CD14-positive monocyte (primary cell): ENCODE measurements around the gene SOCS4. TPM values are rescaled to one million over a fixed set of nuclear protein-coding genes. Genes with fewer than 3 reads are reported as not detected.
A peak's percentile ranks its signal among the peaks of the same experiment; 100 is the strongest.

Source experiments
- DNase-seq, 3 donors: peaks; one replicate each; pipeline ENCODE4 v3.0.0-alpha.2; 2011 to 2022
- H2AFZ ChIP-seq: 2 replicates; pipeline ENCODE4 v1.6.0; 2012; ENCODE audit warnings: mild to moderate bottlenecking, low read depth, low read length, inconsistent platforms; ENCODE audit not compliant: insufficient read depth, poor library complexity, severe bottlenecking
- H3K27ac ChIP-seq, 2 donors: 1 replicate in 1 of 2; 2 replicates in 1 of 2; pipeline ENCODE4 v1.5.1; 2012 to 2013; ENCODE audit warnings: low read length in 2 of 2, control low read depth in 1 of 2, inconsistent platforms in 1 of 2, low read depth in 1 of 2, mild to moderate bottlenecking in 1 of 2
- H3K27me3 ChIP-seq, 2 donors: one replicate each; pipeline versions ENCODE4 v1.6.0 to v1.6.1; 2011 to 2013; ENCODE audit warnings: low read length in 2 of 2; ENCODE audit not compliant: control insufficient read depth in 2 of 2, insufficient read depth in 2 of 2
- H3K36me3 ChIP-seq, 2 donors: replicated peaks in 1 of 2; 1 replicate in 1 of 2; 2 replicates in 1 of 2; pipeline versions ENCODE4 v1.5.1 to v1.6.1; 2012 to 2013; ENCODE audit warnings: low read length in 2 of 2, control low read depth in 1 of 2, inconsistent platforms in 1 of 2, mild to moderate bottlenecking in 1 of 2; ENCODE audit not compliant: insufficient read depth in 2 of 2, control insufficient read depth in 1 of 2
- H3K4me1 ChIP-seq, 2 donors: 1 replicate in 1 of 2; 2 replicates in 1 of 2; pipeline versions ENCODE4 v1.5.1 to v1.6.1; 2012 to 2013; ENCODE audit warnings: low read length in 2 of 2, control low read depth in 1 of 2, inconsistent platforms in 1 of 2, mild to moderate bottlenecking in 1 of 2, moderate library complexity in 1 of 2; ENCODE audit not compliant: insufficient read depth in 2 of 2, control insufficient read depth in 1 of 2
- H3K4me2 ChIP-seq: replicated peaks from 2 replicates; pipeline ENCODE3; 2012; ENCODE audit warnings: low read length, moderate library complexity, mild to moderate bottlenecking; ENCODE audit not compliant: poor library complexity, severe bottlenecking; ENCODE audit errors: extremely low read depth
- H3K4me3 ChIP-seq, 3 experiments: fragments of 200-600 bp in 1 of 3; sonication (generic) in 1 of 3; replicated peaks in 1 of 3; 1 replicate in 2 of 3; 2 replicates in 1 of 3; pipeline ENCODE4 v1.5.1; 2011 to 2013; ENCODE audit warnings: low read length in 3 of 3, mild to moderate bottlenecking in 3 of 3, control low read depth in 2 of 3, low read depth in 2 of 3, inconsistent platforms in 1 of 3, moderate library complexity in 1 of 3
- H3K79me2 ChIP-seq: 2 replicates; pipeline ENCODE4 v1.6.0; 2012; ENCODE audit warnings: mild to moderate bottlenecking, control low read depth, inconsistent platforms, low read length, moderate library complexity; ENCODE audit not compliant: insufficient read depth
- H3K9ac ChIP-seq: 2 replicates; pipeline ENCODE4 v1.6.0; 2017; ENCODE audit warnings: low read length, mild to moderate bottlenecking; ENCODE audit not compliant: insufficient read depth, poor library complexity, severe bottlenecking
- H3K9me3 ChIP-seq, 2 donors: replicated peaks in 1 of 2; 1 replicate in 1 of 2; 2 replicates in 1 of 2; pipeline versions ENCODE4 v1.5.1 to v1.6.1; 2012 to 2013; ENCODE audit warnings: low read length in 2 of 2, control low read depth in 1 of 2; ENCODE audit not compliant: control insufficient read depth in 1 of 2, insufficient read depth in 1 of 2
- H4K20me1 ChIP-seq: 2 replicates; pipeline ENCODE4 v1.6.0; 2012; ENCODE audit warnings: mild to moderate bottlenecking, low read length, control low read depth, moderate library complexity; ENCODE audit not compliant: insufficient read depth
- H3K27ac Mint-ChIP-seq, 7 donors: one replicate each; pipeline ENCODE4 v1.8.0; 2020; ENCODE audit warnings: mild to moderate bottlenecking in 7 of 7, mixed read lengths in 7 of 7, moderate library complexity in 6 of 7, inconsistent platforms in 2 of 7
- H3K27me3 Mint-ChIP-seq, 3 donors: one replicate each; pipeline ENCODE4 v1.8.0; 2021 to 2022; ENCODE audit warnings: low read depth in 3 of 3, mild to moderate bottlenecking in 3 of 3, mixed read lengths in 3 of 3, moderate library complexity in 3 of 3, inconsistent platforms in 1 of 3
- H3K36me3 Mint-ChIP-seq, 2 donors: one replicate each; pipeline ENCODE4 v1.8.0; 2020; ENCODE audit warnings: mixed read lengths in 2 of 2, inconsistent platforms in 1 of 2, mild to moderate bottlenecking in 1 of 2
- H3K4me1 Mint-ChIP-seq: one replicate; pipeline ENCODE4 v1.8.0; 2020; ENCODE audit warnings: mild to moderate bottlenecking, mixed read lengths
- H3K4me3 Mint-ChIP-seq, 2 donors: one replicate each; pipeline ENCODE4 v1.8.0; 2020; ENCODE audit warnings: mild to moderate bottlenecking in 2 of 2, mixed read lengths in 2 of 2, moderate library complexity in 1 of 2
- H3K9me3 Mint-ChIP-seq, 7 donors: one replicate each; pipeline ENCODE4 v1.8.0; 2020 to 2022; ENCODE audit warnings: mixed read lengths in 7 of 7, mild to moderate bottlenecking in 6 of 7, moderate library complexity in 6 of 7, inconsistent platforms in 2 of 7
- CTCF ChIP-seq: fragments of 200-600 bp; IDR thresholded peaks from one replicate; pipeline ENCODE4 v1.8.0; 2022; ENCODE audit warnings: antibody characterized with exemption, mild to moderate bottlenecking
- WGBS: methylation state at CpG from one replicate; pipeline ENCODE4 v1.1.5; 2013; ENCODE audit warnings: missing lambda C conversion rate; ENCODE audit not compliant: insufficient coverage; 5-methylcytosine and 5-hydroxymethylcytosine counted together
- intact Hi-C, 2 donors: fragments of 100-400 bp; cut with micrococcal nuclease; formaldehyde crosslinking; loops; one replicate each; pipeline versions ENCODE4 v1.15.0 to v1.15.1; 2023
- polyA plus RNA-seq, 3 donors: library from polyadenylated mRNA; depleted of rRNA in 1 of 3; unstranded in 2 of 3; stranded (reverse) in 1 of 3; fragments of 300-500 nt in 2 of 3; fragments of >200 nt in 1 of 3; fragmentation: Illumina TruSeq in 2 of 3; gene quantifications; 1 replicate in 2 of 3; 2 replicates in 1 of 3; pipeline ENCODE4 v1.2.3, GENCODE V29; 2012 to 2021

SOCS4 gene
- polyA plus RNA-seq, 3 donors = 2.5 to 5.0 (median 3.0) TPM

GRCh38 chr14:55073856-55074255, 46.8 kb downstream of the SOCS4 start:
- no peak for TF ChIP-seq CTCF
- Histone ChIP-seq H3K27me3 (peaks cover 0 to 6% of the 10 kb centered on the region in 2 donors), H2AFZ (no peak overlapping the region), H3K9me3 (no peaks in the 10 kb centered on the region), H3K27ac (no peak overlapping the region), H4K20me1 (no peaks in the 10 kb centered on the region), H3K4me2 (no peak overlapping the region), H3K4me1 (peaks cover 4% of the 10 kb centered on the region in 2 donors), H3K9ac (no peak overlapping the region), H3K4me3 (no peak overlapping the region), H3K79me2 (no peaks in the 10 kb centered on the region), H3K36me3 (no peaks in the 10 kb centered on the region)
- H3K4me3 Mint-ChIP-seq = no peak overlapping the region
- peaks cover 0 to 2% of the 10 kb centered on the region in 2 donors for H3K36me3 Mint-ChIP-seq
- WGBS = 100% methylated on average over 1 of the region's 2 CpGs
- peaks cover 0 to 2% (median 0%) of the 10 kb centered on the region in 7 donors for H3K9me3 Mint-ChIP-seq
- peaks cover 1 to 9% (median 9%) of the 10 kb centered on the region in 3 donors for H3K27me3 Mint-ChIP-seq
- H3K27ac Mint-ChIP-seq = peak overlapping the region in 1 of 7 donors; percentile 63
- no peak for DNase-seq
- intact Hi-C loops = no loop called here
- peaks cover 27% of the 10 kb centered on the region for H3K4me1 Mint-ChIP-seq

GRCh38 chr14:55074662-55075061, 47.6 kb downstream of the SOCS4 start:
- Histone ChIP-seq H4K20me1 (no peaks in the 10 kb centered on the region), H3K4me3 (no peak overlapping the region), H3K36me3 (no peaks in the 10 kb centered on the region), H3K4me2 (no peak overlapping the region), H3K4me1 (peaks cover 10 to 11% of the 10 kb centered on the region in 2 donors), H3K9ac (no peak overlapping the region), H3K9me3 (no peaks in the 10 kb centered on the region), H3K27me3 (peaks cover 0 to 6% of the 10 kb centered on the region in 2 donors), H3K79me2 (no peaks in the 10 kb centered on the region), H3K27ac (no peak overlapping the region), H2AFZ (peak overlapping the region; percentile 36)
- intact Hi-C loops = no loop called here
- Mint-ChIP-seq H3K27me3 (peaks cover 1 to 9% (median 9%) of the 10 kb centered on the region in 3 donors), H3K27ac (peak overlapping the region in 1 of 7 donors; percentile 33), H3K4me1 (peaks cover 33% of the 10 kb centered on the region), H3K4me3 (no peak overlapping the region), H3K36me3 (peaks cover 0 to 1% of the 10 kb centered on the region in 2 donors), H3K9me3 (peaks cover 0 to 2% (median 0%) of the 10 kb centered on the region in 7 donors)
- DNase-seq = no peak
- TF ChIP-seq CTCF = no peak
- 0% methylated on average over 2 of the region's 5 CpGs for WGBS
